ENCODE results near the gene S100A3.
A peak's percentile ranks its signal among the peaks of the same experiment; 100 is the strongest.

- TF ChIP-seq CTCF (optimal IDR thresholded peaks at IDR 0.05 in 1 of 3, IDR thresholded peaks at IDR 0.05 in 1 of 3, conservative IDR thresholded peaks at IDR 0.05 in 1 of 3; ENCODE audit: extremely low read depth in 1 of 3, insufficient read depth in 2 of 3, low read length in 3 of 3): peak in 2 of 3 experiments; percentile 23 to 47
- no peak for TF ChIP-seq EZH2 (IDR thresholded peaks at IDR 0.05; ENCODE audit: low read length)
These were observed at the start of gene S100A3 for GRCh38 chr1:153548722-153549688.
